Right renal cortex interstitium (tissue), 3 donors: ENCODE data around the gene ERMAP. TPM values are rescaled to one million over a fixed set of nuclear protein-coding genes. Genes with fewer than 3 reads are reported as not detected.
"Not testable (repeated sequence)": the region's sequence is repeated elsewhere in the genome, so short reads cannot be mapped to it uniquely, and the experiment has no call there.

ENCODE experiments used
- DNase-seq, 3 donors: peaks; one replicate each; pipeline ENCODE4 v3.0.0-alpha.2; 2013; ENCODE audit warnings: low read depth in 3 of 3, low spot score in 2 of 3
- polyA plus RNA-seq, 3 donors: library from polyadenylated mRNA; unstranded; fragments of 120-200 nt; gene quantifications; one replicate each; pipeline ENCODE4 v1.2.1, GENCODE V29; 2013; ENCODE audit not compliant: insufficient read length in 3 of 3

Gene ERMAP
- polyA plus RNA-seq, 3 donors = 21.2 to 21.8 (median 21.7) TPM

DNA sequence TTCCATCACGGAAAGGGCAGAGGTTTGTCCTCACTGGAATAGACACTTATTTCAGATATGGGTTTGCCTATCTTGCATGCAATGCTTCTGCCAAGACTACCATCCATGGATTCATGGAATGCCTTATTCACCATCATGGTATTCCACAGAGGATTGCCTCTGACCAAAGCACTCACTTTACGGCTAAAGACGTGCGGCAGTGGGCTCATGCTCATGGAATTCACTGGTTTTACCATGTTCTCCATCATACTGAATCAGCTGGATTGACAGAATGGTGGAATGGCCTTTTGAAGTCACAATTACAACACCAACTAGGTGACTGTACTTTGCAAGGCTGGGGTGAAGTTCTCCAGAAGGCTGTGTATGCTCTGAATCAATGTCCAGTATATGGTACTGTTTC lies 51.5 kb downstream of the ERMAP start:
- not testable (repeated sequence) for DNase-seq

- not testable (repeated sequence) for DNase-seq
Observed at GRCh38 chr1:42869254-42869653, 52.3 kb downstream of the ERMAP start.

DNA sequence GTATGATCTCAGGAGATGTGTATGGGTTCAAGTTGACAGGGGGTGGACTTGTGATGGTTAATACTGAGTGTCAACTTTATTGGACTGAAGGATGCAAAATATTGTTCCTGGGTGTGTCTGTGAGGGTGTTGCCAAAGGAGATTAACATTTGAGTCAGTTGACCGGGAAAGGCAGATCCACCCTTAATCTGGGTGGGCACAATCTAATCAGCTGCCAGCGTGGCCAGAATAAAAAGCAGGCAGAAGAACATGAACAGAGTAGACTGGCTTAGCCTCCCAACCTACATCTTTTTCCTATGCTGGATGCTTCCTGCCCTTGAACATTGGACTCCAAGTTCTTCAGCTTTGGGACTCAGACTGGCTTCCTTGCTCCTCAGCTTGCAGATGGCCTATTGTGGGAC lies 52.8 kb downstream of the ERMAP start:
- not testable (repeated sequence) for DNase-seq

DNA sequence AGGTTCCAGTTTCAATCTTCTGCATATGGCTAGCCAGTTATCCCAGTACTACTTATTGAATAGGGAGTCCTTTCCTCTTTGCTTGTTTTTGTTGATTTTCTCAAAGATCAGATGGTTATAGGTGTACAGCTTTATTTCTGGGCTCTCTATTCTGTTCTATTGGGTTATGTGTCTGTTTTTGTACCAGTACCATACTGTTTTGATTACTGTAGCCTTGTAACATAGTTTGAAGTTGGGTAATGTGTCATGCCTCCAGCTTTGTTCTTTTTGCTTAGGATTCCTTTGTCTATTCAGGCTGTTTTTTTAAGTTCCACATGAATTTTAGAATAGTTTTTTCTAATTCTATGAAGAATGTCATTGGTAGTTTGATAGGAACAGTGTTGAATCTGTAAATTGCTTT lies 56.2 kb downstream of the ERMAP start:
- not testable (repeated sequence) for DNase-seq

DNA sequence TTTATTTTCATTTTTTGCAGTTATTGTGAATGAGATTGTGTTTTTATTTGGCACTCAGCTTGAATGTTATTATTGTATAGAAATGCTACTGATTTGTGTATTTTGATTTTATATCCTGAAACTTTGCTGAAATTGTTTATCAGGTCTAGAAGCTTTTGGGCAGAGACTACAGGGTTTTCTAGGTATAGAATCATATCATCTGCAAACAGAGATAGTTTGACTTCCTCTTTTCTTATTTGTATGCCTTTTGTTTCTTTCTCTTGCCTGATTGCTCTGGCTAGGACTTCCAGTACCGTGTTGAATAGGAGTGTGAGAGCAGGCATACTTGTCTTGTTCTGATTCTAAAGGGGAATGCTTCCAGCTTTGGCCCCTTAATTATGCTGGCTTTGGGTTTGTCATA lies 56.7 kb downstream of the ERMAP start:
- no peak for DNase-seq

GRCh38 chr1:42876009-42876408 lies 59.1 kb downstream of the ERMAP start:
- DNase-seq = no peak

DNA sequence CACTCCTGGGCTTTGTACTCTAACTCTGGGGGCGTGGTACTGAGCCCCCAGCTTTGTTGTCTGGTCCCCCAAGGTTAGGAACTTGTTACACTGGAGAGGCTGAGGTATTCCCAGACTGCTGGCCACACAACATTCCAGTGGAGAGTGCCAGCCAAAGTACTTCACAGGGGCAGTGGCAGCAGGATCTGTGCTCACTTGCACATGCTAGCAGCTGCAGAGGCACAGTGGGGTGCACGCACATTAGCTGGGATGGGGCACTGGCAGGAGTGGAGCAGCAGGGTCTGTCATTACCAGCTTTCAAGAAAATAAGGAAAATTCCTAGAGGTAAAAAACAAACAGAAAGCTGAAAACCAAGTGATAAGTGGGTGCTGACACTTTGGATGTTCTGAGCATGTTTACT lies 60.5 kb downstream of the ERMAP start:
- DNase-seq = no peak

GRCh38 chr1:42880384-42880783 lies 63.5 kb downstream of the ERMAP start:
- no peak for DNase-seq

DNA sequence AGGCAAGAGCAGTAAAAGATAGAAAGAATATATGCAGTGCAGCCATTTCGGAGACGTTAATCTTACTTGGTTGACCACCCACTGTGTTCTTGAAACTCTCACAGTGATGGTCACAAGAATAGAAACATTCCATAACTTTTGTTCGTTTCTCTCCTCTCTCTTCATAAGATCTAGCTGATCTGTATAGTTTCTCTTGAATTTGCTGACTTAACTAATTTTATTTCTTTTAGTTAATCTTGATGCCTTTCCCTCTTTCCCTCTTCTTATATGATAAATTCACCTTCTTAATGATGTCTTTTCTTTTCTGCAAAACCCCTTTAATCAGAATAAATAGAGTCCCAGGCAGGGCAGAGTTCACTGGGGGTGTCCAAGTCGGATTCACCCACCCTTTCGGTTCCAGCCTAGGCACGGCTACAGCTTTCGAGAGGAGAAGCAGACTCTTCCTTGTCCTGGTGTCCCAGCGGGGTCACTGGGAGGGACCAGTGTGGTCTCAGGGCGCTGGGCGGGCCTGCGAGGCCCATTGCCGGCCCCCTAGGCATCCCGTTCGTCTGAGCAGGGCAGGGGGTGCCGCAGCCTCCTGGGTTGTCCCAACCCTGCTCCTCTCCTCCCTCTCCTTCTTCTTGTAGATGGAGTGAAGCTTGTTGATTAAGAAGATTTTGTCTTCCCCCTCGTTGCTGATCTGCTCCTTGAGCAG lies 69.3 kb downstream of the ERMAP start:
- no peak for DNase-seq

GRCh38 chr1:42886800-42887199 lies 69.9 kb downstream of the ERMAP start:
- DNase-seq = no peak

DNA sequence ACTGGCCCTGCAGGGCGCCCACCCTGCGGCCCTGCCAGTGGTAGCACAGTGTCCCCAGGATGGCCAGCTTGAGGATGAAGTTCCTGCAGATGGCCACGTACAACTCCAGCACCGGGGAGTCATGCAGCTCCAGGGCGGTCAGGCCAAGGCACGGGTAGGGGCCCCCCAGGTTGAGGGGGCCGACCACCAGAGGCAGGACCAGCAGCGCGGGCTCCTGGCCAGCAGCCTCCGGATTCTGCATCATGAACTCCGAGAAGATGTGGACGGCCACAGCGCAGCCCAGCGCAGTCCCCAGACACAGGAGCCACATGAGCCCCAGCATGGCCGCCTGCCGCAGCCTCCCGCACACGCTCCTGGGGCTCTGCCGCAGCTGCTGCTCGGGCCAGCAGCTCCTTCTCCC lies 70.4 kb downstream of the ERMAP start:
- no peak for DNase-seq

- DNase-seq = no peak
Observed at GRCh38 chr1:42888013-42888633, 71.2 kb downstream of the ERMAP start.

GRCh38 chr1:42889264-42889663 lies 72.3 kb downstream of the ERMAP start:
- no peak for DNase-seq

DNA sequence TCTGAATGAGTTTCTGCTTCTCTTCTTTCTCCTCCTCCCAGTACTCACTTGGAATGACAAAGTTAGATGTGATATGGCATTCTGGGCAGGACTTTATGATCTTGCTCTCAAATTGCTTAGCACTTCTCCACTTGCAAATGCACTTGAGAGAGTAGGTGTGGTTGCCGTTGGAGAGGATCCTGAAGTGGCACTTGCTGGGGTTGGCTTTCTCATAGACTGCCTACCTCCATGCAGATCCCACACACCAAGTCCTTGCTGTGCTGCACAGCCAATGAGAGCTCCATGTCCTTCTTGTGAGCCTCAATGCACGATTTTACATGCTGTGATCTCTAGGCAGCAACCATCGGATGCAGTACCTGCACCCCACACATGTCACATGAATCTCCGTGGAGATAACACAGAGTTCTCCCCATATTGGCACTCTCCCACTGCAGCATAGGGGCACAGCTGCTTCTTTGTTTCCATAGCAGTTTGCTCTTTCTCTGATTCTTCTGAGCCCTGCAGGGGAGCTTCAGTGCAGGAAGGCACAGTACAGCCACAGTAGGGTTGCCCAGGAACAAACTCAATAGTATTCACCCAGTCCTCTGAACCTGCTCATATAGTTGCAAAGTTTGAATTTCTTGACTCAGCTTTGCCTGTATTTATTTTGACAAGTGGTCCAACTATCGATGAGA lies 74.7 kb downstream of the ERMAP start:
- DNase-seq = no peak

Other genes with a start within 250 kb of the ERMAP start
- 10 to 100 TPM; 53.9 to 62.5 (median 57.5) TPM for gene PPIH, start 158.7 kb upstream of the ERMAP start, polyA plus RNA-seq
- 100 to 1,000 TPM; 611 to 684 (median 661) TPM for gene YBX1, start 134.7 kb upstream of the ERMAP start, polyA plus RNA-seq
- gene CLDN19, start 76.9 kb upstream of the ERMAP start, polyA plus RNA-seq = 10 to 100 TPM; 75.8 to 96.0 (median 78.2) TPM
- 10 to 100 TPM; 67.9 to 76.5 (median 72.8) TPM for gene P3H1, start 50.1 kb upstream of the ERMAP start, polyA plus RNA-seq
- 10 to 100 TPM; 12.9 to 14.3 (median 14.3) TPM for gene C1orf50, start 49.9 kb upstream of the ERMAP start, polyA plus RNA-seq
- 1 to 10 TPM in 1 of 3 donors, under 1 TPM in 2; 0.44 to 1.1 (median 0.79) TPM for gene TMEM269, start 32.1 kb upstream of the ERMAP start, polyA plus RNA-seq
- 10 to 100 TPM; 66.4 to 75.9 (median 68.4) TPM for gene SVBP, start 275 bp downstream of the ERMAP start, polyA plus RNA-seq
- gene ZNF691, start 29.5 kb downstream of the ERMAP start, polyA plus RNA-seq = 10 to 100 TPM; 18.2 to 20.8 (median 19.9) TPM
- 10 to 100 TPM; 31.1 to 36.8 (median 34.9) TPM for gene SLC2A1, start 141.7 kb downstream of the ERMAP start, polyA plus RNA-seq